Measurements from ENCODE around the gene MYRIP.
"Not testable (repeated sequence)": the region's sequence is repeated elsewhere in the genome, so short reads cannot be mapped to it uniquely, and the experiment has no call there.

MYRIP gene

GRCh38 chr3:39970982-39971381, 161.6 kb downstream of the MYRIP start:
- no peak for DNase-seq (ENCODE audit: low spot score)

GRCh38 chr3:39971559-39972031, 162.2 kb downstream of the MYRIP start:
- no peak for DNase-seq (ENCODE audit: low spot score)

GRCh38 chr3:39972508-39972907, 163.1 kb downstream of the MYRIP start:
- DNase-seq (ENCODE audit: low spot score) = no peak

GRCh38 chr3:39977058-39977794, 167.8 kb downstream of the MYRIP start:
- no peak for DNase-seq (ENCODE audit: low spot score)

- no peak for DNase-seq (ENCODE audit: low spot score)
Observed at GRCh38 chr3:39978308-39978707, 168.9 kb downstream of the MYRIP start.

- no peak for DNase-seq (ENCODE audit: low spot score)
Observed at GRCh38 chr3:39980058-39980457, 170.6 kb downstream of the MYRIP start.

- DNase-seq (ENCODE audit: low spot score) = no peak
Observed at GRCh38 chr3:39980781-39981180, 171.4 kb downstream of the MYRIP start.

GRCh38 chr3:39981547-39982184, 172.3 kb downstream of the MYRIP start:
- no peak for DNase-seq (ENCODE audit: low spot score)

- no peak for DNase-seq (ENCODE audit: low spot score)
Observed at GRCh38 chr3:39982665-39983357, 173.4 kb downstream of the MYRIP start.

- no peak for DNase-seq (ENCODE audit: low spot score)
Observed at GRCh38 chr3:39989746-39990145, 180.3 kb downstream of the MYRIP start.

- peak; percentile 29 for DNase-seq (ENCODE audit: low spot score)
Observed at GRCh38 chr3:39990532-39990931, 181.1 kb downstream of the MYRIP start.

- no peak for DNase-seq (ENCODE audit: low spot score)
Observed at GRCh38 chr3:40008796-40009195, 199.4 kb downstream of the MYRIP start.

GRCh38 chr3:40009991-40010390, 200.6 kb downstream of the MYRIP start:
- DNase-seq (ENCODE audit: low spot score) = no peak

GRCh38 chr3:40012381-40012780, 203.0 kb downstream of the MYRIP start:
- DNase-seq (ENCODE audit: low spot score) = no peak

- no peak for DNase-seq (ENCODE audit: low spot score)
Observed at GRCh38 chr3:40016391-40016790, 207.0 kb downstream of the MYRIP start.

GRCh38 chr3:40018369-40018768, 209.0 kb downstream of the MYRIP start:
- no peak for DNase-seq (ENCODE audit: low spot score)

- DNase-seq (ENCODE audit: low spot score) = no peak
Observed at GRCh38 chr3:40019376-40019775, 210.0 kb downstream of the MYRIP start.

GRCh38 chr3:40020689-40021088, 211.3 kb downstream of the MYRIP start:
- no peak for DNase-seq (ENCODE audit: low spot score)

GRCh38 chr3:40021338-40021737, 211.9 kb downstream of the MYRIP start:
- no peak for DNase-seq (ENCODE audit: low spot score)

GRCh38 chr3:40022297-40022827, 213.0 kb downstream of the MYRIP start:
- DNase-seq (ENCODE audit: low spot score) = no peak

- no peak for DNase-seq (ENCODE audit: low spot score)
Observed at GRCh38 chr3:40024526-40024925, 215.1 kb downstream of the MYRIP start.

- DNase-seq (ENCODE audit: low spot score) = not testable (repeated sequence)
Observed at GRCh38 chr3:40025892-40026291, 216.5 kb downstream of the MYRIP start.

- no peak for DNase-seq (ENCODE audit: low spot score)
Observed at GRCh38 chr3:40035177-40035576, 225.8 kb downstream of the MYRIP start.

Measured in hematopoietic multipotent progenitor cell treated with erythropoietin and hydrocortisone succinate and interleukin-3 and kit ligand, for 15 days (in vitro differentiated cells).